ENCODE data around the gene RAP1GAP. TPM values are rescaled to one million over a fixed set of nuclear protein-coding genes. Genes with fewer than 3 reads are reported as not detected.

RAP1GAP gene
- total RNA-seq, 1 donor from 2014 or later = 2.6 TPM

DNA sequence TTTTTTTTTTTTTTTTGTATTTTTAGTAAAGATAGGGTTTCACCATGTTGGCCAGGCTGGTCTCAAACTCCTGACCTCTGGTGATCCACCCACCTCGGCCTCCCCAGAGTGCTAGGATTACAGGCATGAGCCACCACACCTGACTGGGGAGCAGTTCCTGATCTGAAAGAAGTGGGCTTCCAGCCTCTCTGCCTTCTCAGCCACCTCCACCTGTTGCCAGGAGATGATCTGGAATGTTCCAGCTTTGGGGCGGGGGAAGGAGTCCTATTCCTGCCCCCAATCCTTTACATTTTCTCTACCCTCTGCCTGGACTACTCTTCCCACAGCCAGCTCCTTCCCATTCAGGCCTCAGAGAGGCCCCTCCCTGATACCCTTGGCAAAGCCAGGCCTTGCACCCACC lies 28.1 kb downstream of the RAP1GAP start:
- no peaks in the 10 kb centered on the region for H4K20me1 ChIP-seq (ENCODE audit: low read depth)
- no peak overlapping the region for H3K4me2 ChIP-seq
- H3K79me2 ChIP-seq (ENCODE audit: low read depth) = no peaks in the 10 kb centered on the region
- Mint-ChIP-seq H3K9me3 (no peaks in the 10 kb centered on the region), H3K27ac (no peak overlapping the region), H3K27me3 (ENCODE audit: insufficient read depth, low read depth) (peaks cover 5% of the 10 kb centered on the region), H3K4me1 (peaks cover 22% of the 10 kb centered on the region), H3K36me3 (no peaks in the 10 kb centered on the region), H3K4me3 (no peak overlapping the region)
- no peaks in the 10 kb centered on the region for H3K4me1 ChIP-seq
- H3K27me3 ChIP-seq = no peaks in the 10 kb centered on the region
- DNase-seq (ENCODE audit: low spot score) = no peak
- no peaks in the 10 kb centered on the region for H3K9me3 ChIP-seq (ENCODE audit: low read depth)
- H3K27ac ChIP-seq = no peak overlapping the region
- no peak for TF ChIP-seq EZH2phosphoT487 (IDR thresholded peaks at IDR 0.05)
- no peaks in the 10 kb centered on the region for H3F3A ChIP-seq (ENCODE audit: low read depth)
- H3K4me3 ChIP-seq = no peak overlapping the region
- no peaks in the 10 kb centered on the region for H3K36me3 ChIP-seq
- H3K9ac ChIP-seq = no peak overlapping the region
- H2AFZ ChIP-seq (replicated peaks) = no peak overlapping the region

DNA sequence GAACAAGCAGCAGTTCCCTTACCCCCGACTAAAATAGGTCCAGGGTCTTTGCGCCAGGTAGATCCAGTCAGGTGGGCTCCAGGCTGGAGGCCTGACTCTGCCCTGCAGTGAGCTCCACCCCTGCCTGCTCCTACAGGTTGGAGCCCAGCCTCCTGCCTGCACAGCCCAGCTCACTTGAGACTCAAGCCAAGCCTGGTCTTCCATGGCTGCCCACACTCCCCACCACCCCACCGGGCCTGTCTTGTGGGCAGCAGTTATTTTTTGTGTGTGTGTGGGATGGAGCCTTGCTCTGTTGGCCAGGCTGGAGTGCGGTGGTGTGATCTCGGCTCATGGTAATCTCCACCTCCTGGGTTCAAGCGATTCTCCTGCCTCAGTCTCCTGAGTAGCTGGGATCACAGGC lies 28.5 kb downstream of the RAP1GAP start:
- H3K36me3 ChIP-seq = no peaks in the 10 kb centered on the region
- no peak overlapping the region for H3K27ac Mint-ChIP-seq

DNA sequence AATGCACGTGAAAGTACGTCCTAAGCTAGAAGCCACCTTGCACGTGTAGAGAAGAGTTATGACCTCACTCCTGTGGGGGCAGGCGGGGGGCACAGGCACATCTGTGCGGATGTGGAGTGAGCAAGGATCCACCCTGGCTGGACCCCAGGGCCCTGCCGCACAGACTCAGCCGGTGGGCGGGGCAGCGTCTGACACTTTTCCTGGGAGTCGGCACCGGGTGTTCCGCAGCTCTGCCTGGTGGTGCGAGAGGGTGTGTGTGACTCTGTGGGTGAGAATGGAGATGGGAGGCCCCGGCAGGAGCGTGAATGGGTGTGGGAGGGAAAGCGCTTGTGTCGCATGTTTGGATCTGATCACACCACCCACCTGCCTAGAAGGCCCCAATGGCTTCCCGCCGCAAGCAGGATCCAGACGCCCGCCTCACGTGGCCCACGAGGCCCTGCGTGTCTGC lies 29.5 kb downstream of the RAP1GAP start:
- Histone ChIP-seq H2AFZ (replicated peaks) (no peak overlapping the region), H3K27ac (no peak overlapping the region), H3F3A (ENCODE audit: low read depth) (peaks cover 5% of the 10 kb centered on the region), H3K79me2 (ENCODE audit: low read depth) (no peaks in the 10 kb centered on the region), H3K27me3 (no peaks in the 10 kb centered on the region), H3K36me3 (no peaks in the 10 kb centered on the region), H3K4me2 (no peak overlapping the region), H3K4me1 (peaks cover 6% of the 10 kb centered on the region), H3K4me3 (no peak overlapping the region), H4K20me1 (ENCODE audit: low read depth) (no peaks in the 10 kb centered on the region), H3K9me3 (ENCODE audit: low read depth) (no peaks in the 10 kb centered on the region), H3K9ac (no peak overlapping the region)
- Mint-ChIP-seq H3K27me3 (ENCODE audit: insufficient read depth, low read depth) (peaks cover 10% of the 10 kb centered on the region), H3K27ac (no peak overlapping the region), H3K36me3 (no peaks in the 10 kb centered on the region), H3K9me3 (no peaks in the 10 kb centered on the region), H3K4me3 (no peak overlapping the region), H3K4me1 (peaks cover 28% of the 10 kb centered on the region)
- TF ChIP-seq, protein P1, sequence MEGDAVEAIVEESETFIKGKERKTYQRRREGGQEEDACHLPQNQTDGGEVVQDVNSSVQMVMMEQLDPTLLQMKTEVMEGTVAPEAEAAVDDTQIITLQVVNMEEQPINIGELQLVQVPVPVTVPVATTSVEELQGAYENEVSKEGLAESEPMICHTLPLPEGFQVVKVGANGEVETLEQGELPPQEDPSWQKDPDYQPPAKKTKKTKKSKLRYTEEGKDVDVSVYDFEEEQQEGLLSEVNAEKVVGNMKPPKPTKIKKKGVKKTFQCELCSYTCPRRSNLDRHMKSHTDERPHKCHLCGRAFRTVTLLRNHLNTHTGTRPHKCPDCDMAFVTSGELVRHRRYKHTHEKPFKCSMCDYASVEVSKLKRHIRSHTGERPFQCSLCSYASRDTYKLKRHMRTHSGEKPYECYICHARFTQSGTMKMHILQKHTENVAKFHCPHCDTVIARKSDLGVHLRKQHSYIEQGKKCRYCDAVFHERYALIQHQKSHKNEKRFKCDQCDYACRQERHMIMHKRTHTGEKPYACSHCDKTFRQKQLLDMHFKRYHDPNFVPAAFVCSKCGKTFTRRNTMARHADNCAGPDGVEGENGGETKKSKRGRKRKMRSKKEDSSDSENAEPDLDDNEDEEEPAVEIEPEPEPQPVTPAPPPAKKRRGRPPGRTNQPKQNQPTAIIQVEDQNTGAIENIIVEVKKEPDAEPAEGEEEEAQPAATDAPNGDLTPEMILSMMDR (IDR thresholded peaks at IDR 0.05) = no peak
- TF ChIP-seq EZH2phosphoT487 (IDR thresholded peaks at IDR 0.05) (no peak), EZH2 (IDR thresholded peaks at IDR 0.05) (no peak)
- no peak for DNase-seq (ENCODE audit: low spot score)

More for the DNA sequence above, 28.5 kb downstream of the RAP1GAP start:
- Mint-ChIP-seq H3K36me3 (no peaks in the 10 kb centered on the region), H3K4me1 (peaks cover 22% of the 10 kb centered on the region), H3K27me3 (ENCODE audit: insufficient read depth, low read depth) (peaks cover 5% of the 10 kb centered on the region), H3K9me3 (no peaks in the 10 kb centered on the region), H3K4me3 (no peak overlapping the region)
- H3K9me3 ChIP-seq (ENCODE audit: low read depth) = no peaks in the 10 kb centered on the region
- H3K79me2 ChIP-seq (ENCODE audit: low read depth) = no peaks in the 10 kb centered on the region
- no peak overlapping the region for H3K9ac ChIP-seq
- no peaks in the 10 kb centered on the region for H4K20me1 ChIP-seq (ENCODE audit: low read depth)
- no peak overlapping the region for H3K4me2 ChIP-seq
- no peak overlapping the region for H2AFZ ChIP-seq (replicated peaks)
- H3K27me3 ChIP-seq = no peaks in the 10 kb centered on the region
- H3F3A ChIP-seq (ENCODE audit: low read depth) = no peaks in the 10 kb centered on the region
- H3K4me3 ChIP-seq = no peak overlapping the region
- H3K27ac ChIP-seq = no peak overlapping the region
- no peak for TF ChIP-seq EZH2 (IDR thresholded peaks at IDR 0.05)
- TF ChIP-seq, protein P1 (IDR thresholded peaks at IDR 0.05) = no peak
- no peak for TF ChIP-seq EZH2phosphoT487 (IDR thresholded peaks at IDR 0.05)
- no peak for DNase-seq (ENCODE audit: low spot score)
- no peaks in the 10 kb centered on the region for H3K4me1 ChIP-seq

DNA sequence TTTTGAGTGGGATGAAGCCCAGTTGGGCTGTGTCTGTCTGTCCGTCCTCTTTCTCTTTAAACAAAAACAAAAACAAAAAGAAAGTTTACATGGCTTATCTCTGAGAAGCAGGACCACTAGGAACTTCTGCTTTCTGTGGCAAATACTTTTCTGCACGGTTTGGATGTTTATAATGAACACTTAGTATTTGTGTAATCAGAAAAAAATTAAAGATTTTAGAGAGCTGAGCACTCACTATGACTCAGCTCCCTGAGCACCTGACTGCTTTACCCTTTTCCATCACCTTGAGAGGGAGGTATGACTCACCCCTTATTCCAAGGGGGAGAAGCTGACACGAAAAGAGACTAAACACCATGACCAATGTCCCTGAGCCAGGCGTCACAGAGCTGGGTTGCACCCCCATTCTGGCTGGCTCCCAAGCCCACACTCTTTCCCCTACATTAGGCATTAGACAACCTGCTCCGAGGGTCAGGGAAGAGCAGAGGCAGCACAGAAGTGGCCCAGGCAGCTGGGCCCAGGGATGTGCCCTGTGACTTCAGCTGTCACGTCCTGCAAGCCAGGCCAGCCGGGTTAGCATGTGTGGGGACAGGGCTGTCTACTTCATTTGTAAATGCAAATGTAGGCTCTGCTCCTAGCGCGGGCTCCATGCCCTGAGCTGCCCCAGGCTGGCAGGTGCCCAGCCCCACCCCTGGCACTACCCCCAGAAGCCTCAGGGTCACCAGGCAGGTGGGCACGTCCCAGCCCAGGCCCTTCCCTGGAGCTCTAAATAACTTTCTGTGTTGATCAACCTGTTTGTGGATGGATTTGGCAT lies 30.4 kb downstream of the RAP1GAP start:
- H3K27ac ChIP-seq = no peak overlapping the region

More for the DNA sequence above, 30.4 kb downstream of the RAP1GAP start:
- H3K27ac Mint-ChIP-seq = peak overlapping the region; percentile 63
- H3K4me1 Mint-ChIP-seq = peaks cover 28% of the 10 kb centered on the region
- no peaks in the 10 kb centered on the region for H3K36me3 Mint-ChIP-seq
- Histone ChIP-seq H3K79me2 (ENCODE audit: low read depth) (no peaks in the 10 kb centered on the region), H3K9me3 (ENCODE audit: low read depth) (no peaks in the 10 kb centered on the region), H3F3A (ENCODE audit: low read depth) (peaks cover 5% of the 10 kb centered on the region), H2AFZ (replicated peaks) (no peak overlapping the region), H4K20me1 (ENCODE audit: low read depth) (no peaks in the 10 kb centered on the region), H3K9ac (no peak overlapping the region), H3K4me2 (no peak overlapping the region), H3K4me3 (no peak overlapping the region), H3K36me3 (no peaks in the 10 kb centered on the region), H3K27me3 (no peaks in the 10 kb centered on the region), H3K4me1 (peaks cover 6% of the 10 kb centered on the region)
- H3K9me3 Mint-ChIP-seq = no peaks in the 10 kb centered on the region
- TF ChIP-seq EZH2 (IDR thresholded peaks at IDR 0.05) = no peak
- no peak for TF ChIP-seq EZH2phosphoT487 (IDR thresholded peaks at IDR 0.05)
- TF ChIP-seq, protein P1 (IDR thresholded peaks at IDR 0.05) = no peak
- no peak for DNase-seq (ENCODE audit: low spot score)
- H3K4me3 Mint-ChIP-seq = no peak overlapping the region
- peaks cover 10% of the 10 kb centered on the region for H3K27me3 Mint-ChIP-seq (ENCODE audit: insufficient read depth, low read depth)
